Activated CD8-positive, alpha-beta T cell treated with anti-CD3 and anti-CD28 coated beads, Interleukin-2, amount 10 ng/mL, durations not matched to agents 7 days and 5 days (primary cell): ENCODE measurements around the gene MS4A4E. TPM values are rescaled to one million over a fixed set of nuclear protein-coding genes. Genes with fewer than 3 reads are reported as not detected.
"Not testable (repeated sequence)": the region's sequence is repeated elsewhere in the genome, so short reads cannot be mapped to it uniquely, and the experiment has no call there.

Source experiments
- ATAC-seq: fragments of 150-1000 bp; cut with Tn5 transposase; one replicate; pipeline ENCODE4 v1.10.0; 2021; ENCODE audit warnings: moderate library complexity
- CTCF ChIA-PET: fragments of 350-600 bp; sonication (Branson Sonifier 250); formaldehyde crosslinking; loops from one replicate; lab custom pipeline; 2021; ENCODE audit warnings: antibody characterized with exemption; lab: Charles Lee
- POLR2A ChIA-PET: fragments of 350-600 bp; sonication (Branson Sonifier 250); formaldehyde crosslinking; loops from one replicate; lab custom pipeline; 2021; ENCODE audit warnings: antibody characterized with exemption; lab: Charles Lee
- DNase-seq: peaks from one replicate; pipeline ENCODE4 v3.0.0-alpha.2; 2020
- H3K27ac Mint-ChIP-seq: one replicate; pipeline ENCODE4 v1.8.0; 2021; ENCODE audit warnings: mild to moderate bottlenecking, mixed read lengths
- H3K27me3 Mint-ChIP-seq: one replicate; pipeline ENCODE4 v1.8.0; 2021; ENCODE audit warnings: low read depth, mixed read lengths
- H3K36me3 Mint-ChIP-seq: one replicate; pipeline ENCODE4 v1.8.0; 2021; ENCODE audit warnings: low read depth, mixed read lengths
- H3K4me1 Mint-ChIP-seq: one replicate; pipeline ENCODE4 v1.8.0; 2021; ENCODE audit warnings: low read depth, mixed read lengths
- H3K4me3 Mint-ChIP-seq: one replicate; pipeline ENCODE4 v1.8.0; 2021; ENCODE audit warnings: mild to moderate bottlenecking, mixed read lengths
- H3K9me3 Mint-ChIP-seq: one replicate; pipeline ENCODE4 v1.8.0; 2022; ENCODE audit warnings: mixed read lengths; ENCODE audit not compliant: insufficient read depth
- microRNA-seq: library from miRNA; unstranded; fragments of <30 nt; microRNA quantifications from one replicate; pipeline ENCODE4 v1.2.0, GENCODE V29; 2022
- total RNA-seq, 2 experiments: library from RNA; stranded (reverse); gene quantifications; one replicate each; pipeline ENCODE4 v1.2.3, GENCODE V29; 2021

MS4A4E gene
- total RNA-seq, 2 experiments from 2014 or later: not detected

DNA sequence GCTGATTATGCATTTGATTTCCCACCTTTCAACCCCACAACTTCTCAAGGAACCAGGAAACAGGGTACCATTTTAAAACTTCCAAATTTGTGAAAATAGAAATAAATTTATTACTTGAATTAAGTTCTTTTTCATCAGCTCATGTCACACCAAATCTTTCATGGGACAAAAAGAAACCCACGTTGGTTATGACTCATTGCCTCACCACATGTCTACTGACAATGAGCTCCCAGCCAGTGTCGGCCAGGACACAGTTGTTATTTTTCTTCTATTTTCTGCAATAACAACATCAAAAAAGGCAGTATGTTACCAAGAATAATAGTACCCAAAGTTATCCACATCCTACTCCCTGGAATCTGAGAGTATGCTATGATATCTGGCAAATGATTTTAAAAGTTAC, 77.4 kb downstream of the MS4A4E start:
- Mint-ChIP-seq H3K4me1 (peaks cover 5% of the 10 kb centered on the region), H3K27ac (no peak overlapping the region), H3K4me3 (no peak overlapping the region), H3K9me3 (peaks cover 3% of the 10 kb centered on the region), H3K36me3 (no peaks in the 10 kb centered on the region), H3K27me3 (peaks cover under 1% of the 10 kb centered on the region)
- DNase-seq (no peak), ATAC-seq (no peak)
- ChIA-PET CTCF (no interaction called here), POLR2A (no interaction called here)

DNA sequence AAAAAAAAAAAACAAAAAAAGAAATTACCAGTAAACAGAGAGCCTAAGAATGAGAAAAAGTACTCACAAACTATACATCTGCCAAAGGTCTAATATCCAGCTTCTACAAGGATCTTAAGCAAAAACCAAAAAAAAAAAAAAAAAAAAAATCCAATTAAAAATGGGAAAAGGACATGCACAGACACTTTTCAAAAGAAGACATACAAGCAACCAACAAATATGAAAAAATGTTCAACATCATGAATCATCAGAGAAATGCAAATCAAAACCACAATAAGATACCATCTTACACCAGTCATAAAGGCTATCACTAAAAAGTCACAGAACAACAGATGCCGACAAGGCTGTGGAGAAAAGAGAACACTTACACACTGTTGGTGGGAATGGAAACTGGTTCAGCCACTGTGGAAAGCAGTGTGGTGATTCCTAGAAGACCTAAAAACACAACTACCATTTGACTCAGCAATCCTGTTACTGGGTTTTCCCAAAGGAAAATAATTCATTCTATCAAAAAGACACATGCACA, 78.3 kb downstream of the MS4A4E start:
- no peaks in the 10 kb centered on the region for H3K27me3 Mint-ChIP-seq
- H3K4me3 Mint-ChIP-seq: no peak overlapping the region
- H3K9me3 Mint-ChIP-seq: peaks cover 3% of the 10 kb centered on the region
- ChIA-PET CTCF (no interaction called here), POLR2A (no interaction called here)
- no peaks in the 10 kb centered on the region for H3K36me3 Mint-ChIP-seq
- peaks cover 5% of the 10 kb centered on the region for H3K4me1 Mint-ChIP-seq
- H3K27ac Mint-ChIP-seq: no peak overlapping the region
- ATAC-seq: no peak
- no peak for DNase-seq

DNA sequence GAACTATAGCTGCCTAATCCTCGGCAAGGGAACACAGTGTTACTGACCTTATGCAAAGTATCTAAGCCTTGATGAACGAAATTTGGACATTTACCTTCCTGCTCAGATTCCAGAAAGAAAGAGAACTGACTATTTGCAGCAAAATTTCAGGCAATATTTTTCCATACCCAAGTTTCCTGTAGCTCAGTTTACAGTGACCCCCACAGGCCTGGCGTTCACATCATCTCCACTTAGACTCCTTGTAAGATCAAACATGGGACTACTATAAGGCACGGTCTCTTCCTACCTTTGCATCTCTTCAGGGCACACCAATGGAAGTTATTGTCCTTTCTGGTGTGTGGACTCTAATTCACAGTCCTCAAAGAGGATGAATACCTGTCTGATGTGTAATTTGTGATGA, 81.2 kb downstream of the MS4A4E start:
- POLR2A ChIA-PET: no interaction called here
- H3K4me3 Mint-ChIP-seq: no peak overlapping the region
- no peak for ATAC-seq

DNA sequence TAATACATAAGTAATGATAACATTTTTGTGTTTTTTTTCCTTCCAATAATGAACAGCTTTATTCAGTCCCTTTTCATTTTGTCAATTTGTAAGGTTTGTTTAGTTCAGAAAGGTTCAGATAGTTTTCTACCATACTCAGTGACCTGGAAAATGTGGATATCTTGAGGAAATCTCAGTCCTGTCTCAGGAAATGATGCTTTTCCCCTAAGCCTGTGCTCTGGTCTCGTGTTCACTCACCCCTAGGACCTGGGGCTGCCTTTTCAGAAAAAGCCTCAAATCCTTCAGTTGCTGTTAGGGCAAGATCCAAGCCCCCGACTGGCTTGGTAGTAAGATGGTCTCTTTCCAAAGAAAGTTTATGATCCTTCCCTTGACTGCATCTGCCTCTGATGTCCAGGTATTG, 81.8 kb downstream of the MS4A4E start:
- POLR2A ChIA-PET: no interaction called here
- DNase-seq (no peak), ATAC-seq (no peak)
- CTCF ChIA-PET: no interaction called here
- H3K36me3 Mint-ChIP-seq: no peaks in the 10 kb centered on the region
- H3K4me1 Mint-ChIP-seq: peaks cover 7% of the 10 kb centered on the region
- peaks cover 1% of the 10 kb centered on the region for H3K27me3 Mint-ChIP-seq
- H3K9me3 Mint-ChIP-seq: no peaks in the 10 kb centered on the region
- H3K27ac Mint-ChIP-seq: no peak overlapping the region
- no peak overlapping the region for H3K4me3 Mint-ChIP-seq

More for the DNA sequence above, 81.2 kb downstream of the MS4A4E start:
- Mint-ChIP-seq H3K27me3 (no peaks in the 10 kb centered on the region), H3K27ac (no peak overlapping the region), H3K4me1 (peaks cover 5% of the 10 kb centered on the region), H3K36me3 (no peaks in the 10 kb centered on the region), H3K9me3 (no peaks in the 10 kb centered on the region)
- no peak for DNase-seq
- CTCF ChIA-PET: no interaction called here

DNA sequence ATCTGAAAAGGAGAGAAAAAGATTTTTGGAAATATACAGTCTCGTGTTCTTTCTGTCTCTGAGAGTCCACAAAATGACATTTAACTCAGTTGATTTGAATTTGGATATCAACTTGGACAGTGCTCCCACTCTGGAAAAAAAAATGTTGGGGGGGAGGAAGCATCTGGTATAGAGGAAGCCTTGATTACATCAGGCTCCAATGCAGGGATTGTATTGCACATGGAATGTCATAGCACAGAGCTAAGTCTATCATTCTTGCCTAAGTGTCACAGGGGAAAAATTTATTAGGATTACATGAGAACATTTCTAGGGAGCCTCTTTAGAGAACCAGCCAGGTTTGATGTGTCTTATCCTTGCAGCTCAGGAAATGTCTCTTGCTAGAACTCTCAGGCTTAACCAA, 83.1 kb downstream of the MS4A4E start:
- Mint-ChIP-seq H3K27ac (no peak overlapping the region), H3K4me1 (peaks cover 7% of the 10 kb centered on the region), H3K4me3 (no peak overlapping the region), H3K9me3 (no peaks in the 10 kb centered on the region), H3K27me3 (peaks cover 2% of the 10 kb centered on the region), H3K36me3 (no peaks in the 10 kb centered on the region)
- no peak for ATAC-seq
- ChIA-PET POLR2A (no interaction called here), CTCF (no interaction called here)
- DNase-seq: no peak

DNA sequence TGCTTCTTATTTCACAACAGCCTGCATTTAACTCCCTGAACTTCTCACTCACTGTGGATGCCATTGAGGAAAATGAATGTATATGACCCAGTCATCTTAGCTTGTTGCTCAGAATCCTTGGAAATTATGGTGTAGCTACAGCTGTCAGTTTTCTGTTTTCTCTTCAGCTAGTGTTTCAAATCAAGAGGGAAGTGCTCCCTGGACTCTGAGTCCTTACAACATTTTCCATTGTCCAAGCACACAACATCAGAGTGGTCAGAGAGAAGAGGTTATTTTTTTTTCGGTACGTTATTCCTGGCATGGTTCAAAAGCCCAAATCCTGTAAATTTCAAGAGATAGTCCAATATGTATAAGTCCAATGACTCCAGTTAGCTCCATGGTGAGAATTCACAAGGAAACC, 83.7 kb downstream of the MS4A4E start:
- H3K36me3 Mint-ChIP-seq: no peaks in the 10 kb centered on the region
- no peak overlapping the region for H3K27ac Mint-ChIP-seq
- H3K9me3 Mint-ChIP-seq: no peaks in the 10 kb centered on the region
- ATAC-seq (no peak), DNase-seq (no peak)
- H3K4me3 Mint-ChIP-seq: no peak overlapping the region
- ChIA-PET POLR2A (no interaction called here), CTCF (no interaction called here)
- peaks cover 5% of the 10 kb centered on the region for H3K4me1 Mint-ChIP-seq
- H3K27me3 Mint-ChIP-seq: peaks cover 2% of the 10 kb centered on the region

DNA sequence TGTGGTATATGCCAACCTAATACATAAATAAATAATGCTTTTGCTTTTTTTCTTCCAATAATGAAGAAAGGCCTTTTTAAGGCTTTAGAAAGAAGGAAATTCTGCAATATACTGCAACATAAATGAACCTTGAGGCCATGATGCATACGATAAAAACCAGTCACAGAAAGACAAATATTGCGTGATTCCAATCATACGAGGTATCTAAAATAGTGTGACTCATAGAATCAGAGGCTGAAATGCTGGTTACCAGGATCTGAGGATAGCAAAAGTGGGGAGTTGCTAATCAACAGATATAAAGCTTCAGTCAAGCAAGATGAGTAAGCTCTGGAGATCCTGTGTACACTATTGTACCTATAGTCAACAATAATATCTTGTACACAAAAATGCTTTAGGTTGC, 84.3 kb downstream of the MS4A4E start:
- ChIA-PET CTCF (no interaction called here), POLR2A (no interaction called here)
- ATAC-seq (no peak), DNase-seq (no peak)
- Mint-ChIP-seq H3K36me3 (no peaks in the 10 kb centered on the region), H3K27ac (no peak overlapping the region), H3K9me3 (no peaks in the 10 kb centered on the region), H3K27me3 (peaks cover 2% of the 10 kb centered on the region), H3K4me1 (peaks cover 5% of the 10 kb centered on the region), H3K4me3 (no peak overlapping the region)

DNA sequence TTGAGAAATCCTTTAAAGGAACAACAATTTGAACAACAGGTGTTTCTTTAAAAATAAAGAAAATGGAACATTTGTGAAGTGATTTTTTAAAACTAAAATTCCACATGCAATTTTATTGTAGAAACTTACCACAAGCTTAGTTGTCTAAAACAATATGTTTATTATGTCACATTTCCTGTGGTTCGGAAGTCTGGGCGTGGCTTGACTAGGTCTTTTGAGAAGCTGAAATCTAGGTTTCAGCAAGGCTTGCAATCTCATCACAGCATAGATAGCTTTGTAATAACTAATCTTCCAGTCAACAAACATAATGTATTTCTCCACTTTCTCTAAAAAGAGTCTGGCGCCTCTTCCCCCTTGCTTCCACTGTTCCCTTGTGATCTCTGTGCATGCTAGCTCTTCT, 87.0 kb downstream of the MS4A4E start:
- H3K4me1 Mint-ChIP-seq: peaks cover 5% of the 10 kb centered on the region
- H3K27ac Mint-ChIP-seq: no peak overlapping the region
- H3K9me3 Mint-ChIP-seq: no peaks in the 10 kb centered on the region

DNA sequence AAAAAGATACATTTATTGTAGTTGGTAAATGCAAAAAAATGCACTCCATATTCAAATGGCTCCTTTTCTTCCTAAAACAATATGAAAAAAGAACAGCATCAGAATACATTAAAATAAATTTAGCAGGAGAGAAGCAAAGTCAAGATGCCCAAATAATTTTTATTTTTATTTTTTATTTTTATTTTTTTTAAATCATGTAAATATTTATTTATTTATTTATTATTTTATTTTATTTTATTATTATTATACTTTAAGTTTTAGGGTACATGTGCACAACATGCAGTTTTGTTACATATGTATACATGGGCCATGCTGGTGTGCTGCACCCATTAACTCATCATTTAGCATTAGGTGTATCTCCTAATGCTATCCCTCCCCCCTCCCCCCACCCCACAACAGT, 90.2 kb downstream of the MS4A4E start:
- H3K27me3 Mint-ChIP-seq, H3K4me3 Mint-ChIP-seq, H3K9me3 Mint-ChIP-seq, H3K4me1 Mint-ChIP-seq, H3K27ac Mint-ChIP-seq, H3K36me3 Mint-ChIP-seq, DNase-seq, ATAC-seq, CTCF ChIA-PET, POLR2A ChIA-PET: not testable (repeated sequence)

More for the DNA sequence above, 87.0 kb downstream of the MS4A4E start:
- DNase-seq (no peak), ATAC-seq (no peak)
- CTCF ChIA-PET: no interaction called here
- Mint-ChIP-seq H3K4me3 (no peak overlapping the region), H3K36me3 (no peaks in the 10 kb centered on the region), H3K27me3 (peaks cover 2% of the 10 kb centered on the region)
- POLR2A ChIA-PET: no interaction called here

DNA sequence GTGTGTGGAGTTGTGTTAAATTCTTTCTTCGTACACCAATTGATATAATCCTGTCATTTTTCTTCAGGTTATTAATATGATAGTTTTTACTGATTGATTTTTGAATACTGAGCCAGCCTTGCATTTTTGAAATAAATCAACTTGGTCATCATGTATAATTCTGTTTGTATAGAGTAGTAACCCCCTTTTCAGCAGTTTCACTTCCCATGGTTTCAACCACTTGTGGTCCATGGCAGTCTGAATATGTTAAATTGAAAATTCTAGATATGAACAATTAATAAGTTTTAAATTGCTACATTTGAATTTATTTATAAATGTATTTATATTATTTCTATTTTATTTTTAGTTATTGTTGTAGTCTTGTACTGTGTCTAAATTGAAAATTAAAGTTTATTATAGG, 92.7 kb downstream of the MS4A4E start:
- no peaks in the 10 kb centered on the region for H3K4me1 Mint-ChIP-seq
- H3K9me3 Mint-ChIP-seq: no peaks in the 10 kb centered on the region
- no peaks in the 10 kb centered on the region for H3K36me3 Mint-ChIP-seq
- ATAC-seq (no peak), DNase-seq (no peak)
- POLR2A ChIA-PET: no interaction called here
- H3K27me3 Mint-ChIP-seq: no peaks in the 10 kb centered on the region
- no peak overlapping the region for H3K27ac Mint-ChIP-seq
- H3K4me3 Mint-ChIP-seq: no peak overlapping the region
- CTCF ChIA-PET: no interaction called here

Small RNA genes within 50 kb of the gene (microRNA-seq; reads per million reads assigned to microRNA genes)
- not detected for gene MIR6503

Other genes starting within 250 kb of the MS4A4E start
- not detected for gene OOSP4B, start 226.0 kb downstream of the MS4A4E start, total RNA-seq
- gene OOSP2, start 202.7 kb downstream of the MS4A4E start, total RNA-seq: not detected
- gene MS4A3, start 186.5 kb downstream of the MS4A4E start, total RNA-seq: not detected
- not detected for gene MS4A2, start 154.5 kb downstream of the MS4A4E start, total RNA-seq
- not detected for gene MS4A6A, start 60.1 kb downstream of the MS4A4E start, total RNA-seq
- not detected for gene MS4A4A, start 37.5 kb upstream of the MS4A4E start, total RNA-seq
- gene MS4A6E, start 84.1 kb upstream of the MS4A4E start, total RNA-seq: not detected
- gene MS4A7, start 135.4 kb upstream of the MS4A4E start, total RNA-seq: not detected
- gene MS4A14, start 153.3 kb upstream of the MS4A4E start, total RNA-seq: not detected
- gene MS4A5, start 186.4 kb upstream of the MS4A4E start, total RNA-seq: not detected
- gene MS4A1, start 212.7 kb upstream of the MS4A4E start, total RNA-seq: 1 to 10 TPM in 1 of 2 experiments, under 1 TPM in 1; 0.70 to 1.4 TPM
- not detected for gene MS4A12, start 249.6 kb upstream of the MS4A4E start, total RNA-seq